Naive thymus-derived CD8-positive, alpha-beta T cell (primary cell): Measurements from ENCODE around the gene KSR2. TPM values are rescaled to one million over a fixed set of nuclear protein-coding genes. Genes with fewer than 3 reads are reported as not detected.
"Not testable (repeated sequence)": the region's sequence is repeated elsewhere in the genome, so short reads cannot be mapped to it uniquely, and the experiment has no call there.

ENCODE experiments used
- ATAC-seq, 2 donors: fragments of 150-1000 bp; cut with Tn5 transposase in 1 of 2; sonication (Bioruptor Pico), chemical (Tn5 transposase) in 1 of 2; 1 replicate in 1 of 2; 2 replicates in 1 of 2; pipeline ENCODE4 v1.10.0; 2021; ENCODE audit warnings: mild to moderate bottlenecking in 2 of 2, moderate library complexity in 2 of 2
- POLR2A ChIA-PET: fragments of 350-600 bp; sonication (Branson Sonifier 250); formaldehyde crosslinking; loops from one replicate; lab custom pipeline; 2021; ENCODE audit warnings: antibody characterized with exemption; lab: Charles Lee
- DNase-seq, 10 donors: peaks; one replicate each; pipeline versions ENCODE4 v3.0.0 to v3.0.0-alpha.2; 2020 to 2022
- H3K27ac Mint-ChIP-seq, 10 donors: one replicate each; pipeline ENCODE4 v1.8.0; 2020 to 2022; ENCODE audit warnings: mild to moderate bottlenecking in 10 of 10, mixed read lengths in 10 of 10, moderate library complexity in 4 of 10, inconsistent platforms in 1 of 10
- H3K27me3 Mint-ChIP-seq, 5 donors: one replicate each; pipeline ENCODE4 v1.8.0; 2021 to 2022; ENCODE audit warnings: mixed read lengths in 5 of 5
- H3K36me3 Mint-ChIP-seq, 3 donors: one replicate each; pipeline ENCODE4 v1.8.0; 2020 to 2022; ENCODE audit warnings: mixed read lengths in 3 of 3, mild to moderate bottlenecking in 2 of 3, inconsistent platforms in 1 of 3
- H3K4me1 Mint-ChIP-seq, 4 donors: one replicate each; pipeline ENCODE4 v1.8.0; 2021 to 2022; ENCODE audit warnings: mixed read lengths in 4 of 4
- H3K4me3 Mint-ChIP-seq, 10 donors: one replicate each; pipeline ENCODE4 v1.8.0; 2020 to 2022; ENCODE audit warnings: mild to moderate bottlenecking in 10 of 10, mixed read lengths in 10 of 10, moderate library complexity in 6 of 10, inconsistent platforms in 1 of 10
- H3K9me3 Mint-ChIP-seq, 9 donors: one replicate each; pipeline ENCODE4 v1.8.0; 2020 to 2022; ENCODE audit warnings: mixed read lengths in 9 of 9, mild to moderate bottlenecking in 3 of 9, inconsistent platforms in 1 of 9, moderate library complexity in 1 of 9
- polyA plus RNA-seq, 3 donors: library from polyadenylated mRNA; unstranded; fragments of 300-500 nt; fragmentation: Illumina TruSeq; gene quantifications; one replicate each; pipeline ENCODE4 v1.2.3, GENCODE V29; 2021
- total RNA-seq, 8 experiments: library from RNA in 2 of 8; stranded (reverse) in 2 of 8; gene quantifications; one replicate each; pipeline ENCODE4 v1.2.3 and lab custom pipeline; 2021 to 2026

The KSR2 gene
- total and polyA plus RNA-seq, 5 experiments from 2014 or later, result not detected

DNA sequence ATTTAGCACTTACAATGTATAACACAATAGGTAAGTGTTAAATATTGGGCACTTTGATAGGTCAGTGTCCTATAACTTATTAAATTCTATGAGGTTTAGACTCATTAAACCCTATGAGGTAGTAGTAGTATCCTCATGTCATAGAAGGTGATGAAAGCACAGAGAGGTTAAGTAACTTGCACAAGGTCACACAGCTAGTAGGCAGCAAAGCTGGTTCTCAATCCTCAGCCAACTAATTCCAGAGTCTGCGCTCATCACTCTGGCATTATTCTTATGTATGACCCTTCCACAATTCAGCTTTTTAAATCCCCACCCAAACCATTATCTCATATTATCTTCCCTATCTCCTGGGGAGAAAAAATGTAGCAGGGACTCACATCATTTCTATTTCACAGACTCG is 141.1 kb downstream of the KSR2 start:
- H3K4me3 Mint-ChIP-seq, result no peak overlapping the region

GRCh38 chr12:117825827-117826226 is 143.0 kb downstream of the KSR2 start:
- peaks cover 0 to 27% (median 15%) of the 10 kb centered on the region in 9 donors for H3K9me3 Mint-ChIP-seq
- H3K27me3 Mint-ChIP-seq, result peaks cover 4 to 16% (median 8%) of the 10 kb centered on the region in 5 donors
- POLR2A ChIA-PET, result no interaction called here
- ATAC-seq, result no peak
- no peak for DNase-seq
- no peak overlapping the region for H3K4me3 Mint-ChIP-seq
- H3K27ac Mint-ChIP-seq, result no peak overlapping the region
- H3K36me3 Mint-ChIP-seq, result peaks cover 0 to 8% (median 0%) of the 10 kb centered on the region in 3 donors
- H3K4me1 Mint-ChIP-seq, result no peaks in the 10 kb centered on the region

More for the DNA sequence above, 141.1 kb downstream of the KSR2 start:
- H3K9me3 Mint-ChIP-seq, result peaks cover 0 to 32% (median 16%) of the 10 kb centered on the region in 9 donors
- peaks cover 2 to 14% (median 8%) of the 10 kb centered on the region in 5 donors for H3K27me3 Mint-ChIP-seq
- POLR2A ChIA-PET, result no interaction called here
- no peak overlapping the region for H3K27ac Mint-ChIP-seq
- ATAC-seq (no peak), DNase-seq (no peak)
- H3K36me3 Mint-ChIP-seq, result peaks cover 0 to 8% (median 0%) of the 10 kb centered on the region in 3 donors
- H3K4me1 Mint-ChIP-seq, result no peaks in the 10 kb centered on the region

- Mint-ChIP-seq H3K27me3 (peaks cover 4 to 28% (median 15%) of the 10 kb centered on the region in 5 donors), H3K9me3 (peaks cover 0 to 13% (median 0%) of the 10 kb centered on the region in 9 donors), H3K27ac (no peak overlapping the region), H3K36me3 (no peaks in the 10 kb centered on the region), H3K4me3 (no peak overlapping the region), H3K4me1 (no peaks in the 10 kb centered on the region)
- POLR2A ChIA-PET, result no interaction called here
- ATAC-seq, result no peak
- no peak for DNase-seq
Observed at GRCh38 chr12:117821480-117822175, 147.2 kb downstream of the KSR2 start.

DNA sequence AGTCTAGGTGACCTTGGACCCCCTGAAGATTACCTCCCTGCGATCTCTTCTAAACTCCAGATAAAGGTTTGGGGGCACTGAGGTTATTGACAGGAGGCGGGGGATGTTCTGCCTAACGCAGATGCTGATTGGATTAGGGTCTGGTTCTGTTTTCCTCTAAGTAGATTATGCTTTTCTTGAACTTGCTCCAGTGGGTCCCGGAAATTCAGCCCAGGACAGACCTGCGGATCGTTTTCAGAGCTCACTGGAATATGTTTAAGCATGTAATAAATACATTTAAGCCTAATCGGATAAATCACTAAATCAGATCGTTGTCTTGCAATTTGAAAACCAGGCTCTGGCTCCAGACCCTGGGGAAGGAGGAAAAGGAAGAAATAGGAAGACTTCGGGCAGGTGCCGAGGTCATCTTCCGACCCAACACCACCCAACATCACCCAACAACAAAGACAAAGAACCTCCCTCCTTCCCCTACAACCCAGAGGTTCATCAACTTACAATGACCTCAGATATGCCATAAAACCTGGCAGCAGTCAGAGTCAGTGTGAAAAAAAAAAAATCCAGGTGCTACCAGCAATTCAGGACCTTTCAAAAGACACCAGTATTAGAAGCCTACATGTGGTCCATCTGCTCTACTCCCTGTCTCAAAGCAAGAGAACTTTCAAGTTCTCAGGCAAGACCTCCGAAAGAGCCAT is 148.4 kb downstream of the KSR2 start:
- Mint-ChIP-seq H3K27ac (no peak overlapping the region), H3K4me1 (no peaks in the 10 kb centered on the region), H3K9me3 (peaks cover 0 to 13% (median 3%) of the 10 kb centered on the region in 9 donors), H3K27me3 (peaks cover 5 to 28% (median 15%) of the 10 kb centered on the region in 5 donors), H3K4me3 (no peak overlapping the region), H3K36me3 (no peaks in the 10 kb centered on the region)
- POLR2A ChIA-PET, result no interaction called here
- ATAC-seq (no peak), DNase-seq (no peak)

GRCh38 chr12:117819160-117819559 is 149.6 kb downstream of the KSR2 start:
- POLR2A ChIA-PET, result no interaction called here
- Mint-ChIP-seq H3K36me3 (no peaks in the 10 kb centered on the region), H3K9me3 (peaks cover 0 to 15% (median 4%) of the 10 kb centered on the region in 9 donors), H3K27me3 (peaks cover 5 to 28% (median 12%) of the 10 kb centered on the region in 5 donors), H3K4me1 (no peaks in the 10 kb centered on the region), H3K4me3 (no peak overlapping the region), H3K27ac (no peak overlapping the region)
- ATAC-seq (no peak), DNase-seq (no peak)

DNA sequence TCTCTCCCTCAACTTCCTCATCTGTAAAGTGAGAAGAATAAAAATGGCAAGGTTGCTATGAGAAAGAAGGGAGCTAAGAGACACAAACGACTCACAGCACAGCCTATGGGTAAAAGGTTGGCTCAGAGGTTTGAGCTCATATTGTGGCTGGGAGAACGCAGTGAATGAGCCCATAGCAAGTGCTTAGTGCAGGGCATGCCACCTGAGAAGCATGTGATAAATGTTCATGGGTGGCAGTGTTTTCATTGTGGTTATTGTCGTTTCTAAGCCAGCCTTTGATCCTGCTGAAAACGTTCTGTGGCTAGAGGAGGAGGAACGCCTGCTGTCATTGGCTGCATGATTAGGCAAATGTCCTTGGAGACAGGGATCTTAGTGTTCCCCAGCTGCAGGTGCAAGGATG is 150.4 kb downstream of the KSR2 start:
- ATAC-seq, result no peak
- POLR2A ChIA-PET, result no interaction called here
- no peak overlapping the region for H3K4me3 Mint-ChIP-seq

DNA sequence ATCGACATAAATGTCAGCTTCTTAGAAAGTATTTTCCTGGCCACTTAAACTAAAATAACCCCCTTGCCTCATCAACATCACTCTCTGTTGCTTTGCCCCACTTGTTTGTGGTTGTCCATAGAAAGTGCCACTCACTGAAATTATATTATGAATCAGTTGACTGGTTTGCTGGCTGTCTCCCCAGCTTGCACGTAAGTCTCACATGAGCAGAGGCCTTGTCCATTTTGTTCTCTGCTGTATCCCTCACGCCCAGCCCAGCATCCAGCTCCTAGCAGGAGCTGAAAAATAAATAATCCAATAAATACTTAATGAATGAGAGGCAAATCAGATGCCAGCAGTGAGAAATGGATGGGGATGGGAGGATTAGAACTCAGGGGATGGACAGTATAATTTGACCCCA is 159.3 kb downstream of the KSR2 start:
- Mint-ChIP-seq H3K4me1 (no peaks in the 10 kb centered on the region), H3K36me3 (no peaks in the 10 kb centered on the region), H3K9me3 (peaks cover 0 to 4% (median 0%) of the 10 kb centered on the region in 9 donors), H3K27ac (no peak overlapping the region), H3K27me3 (peaks cover 16 to 41% (median 23%) of the 10 kb centered on the region in 5 donors), H3K4me3 (no peak overlapping the region)
- DNase-seq, result no peak
- POLR2A ChIA-PET, result no interaction called here
- ATAC-seq, result no peak

More for the DNA sequence above, 150.4 kb downstream of the KSR2 start:
- no peaks in the 10 kb centered on the region for H3K4me1 Mint-ChIP-seq
- peaks cover 0 to 15% (median 4%) of the 10 kb centered on the region in 9 donors for H3K9me3 Mint-ChIP-seq
- H3K36me3 Mint-ChIP-seq, result no peaks in the 10 kb centered on the region
- H3K27me3 Mint-ChIP-seq, result peaks cover 5 to 28% (median 12%) of the 10 kb centered on the region in 5 donors
- peak overlapping the region in 1 of 10 donors; percentile 6 for H3K27ac Mint-ChIP-seq
- no peak for DNase-seq

DNA sequence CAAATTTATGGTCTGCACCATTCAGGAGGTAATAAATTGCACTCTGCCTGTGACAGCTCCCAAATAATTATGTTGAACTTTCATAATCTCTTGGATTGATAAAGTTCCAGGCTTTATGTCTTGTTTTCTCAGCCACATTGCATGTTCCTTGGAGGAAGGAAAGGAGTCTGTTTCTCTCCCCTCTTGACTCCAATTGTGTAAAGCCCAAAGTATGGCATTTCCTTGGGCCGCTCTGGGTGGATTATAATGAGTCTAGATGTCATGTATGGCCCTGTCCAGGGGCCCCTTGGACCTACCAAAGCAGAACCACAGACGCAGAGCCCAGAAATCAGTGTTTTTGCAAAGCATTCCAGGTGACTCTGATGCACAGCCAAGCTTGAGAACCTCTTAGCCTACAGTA is 160.8 kb downstream of the KSR2 start:
- peaks cover 16 to 41% (median 20%) of the 10 kb centered on the region in 5 donors for H3K27me3 Mint-ChIP-seq
- no peak for ATAC-seq
- H3K4me3 Mint-ChIP-seq, result no peak overlapping the region
- H3K27ac Mint-ChIP-seq, result no peak overlapping the region
- POLR2A ChIA-PET, result no interaction called here
- H3K36me3 Mint-ChIP-seq, result no peaks in the 10 kb centered on the region
- H3K4me1 Mint-ChIP-seq, result no peaks in the 10 kb centered on the region
- peaks cover 0 to 4% (median 0%) of the 10 kb centered on the region in 9 donors for H3K9me3 Mint-ChIP-seq
- DNase-seq, result no peak

GRCh38 chr12:117807355-117807754 is 161.4 kb downstream of the KSR2 start:
- Mint-ChIP-seq H3K4me1 (no peaks in the 10 kb centered on the region), H3K27ac (no peak overlapping the region), H3K4me3 (no peak overlapping the region), H3K9me3 (peaks cover 0 to 4% (median 0%) of the 10 kb centered on the region in 9 donors), H3K27me3 (peaks cover 16 to 41% (median 18%) of the 10 kb centered on the region in 5 donors), H3K36me3 (no peaks in the 10 kb centered on the region)
- ATAC-seq (no peak), DNase-seq (no peak)
- POLR2A ChIA-PET, result no interaction called here

- H3K4me3 Mint-ChIP-seq, result no peak overlapping the region
- no peak overlapping the region for H3K27ac Mint-ChIP-seq
- H3K4me1 Mint-ChIP-seq, result no peaks in the 10 kb centered on the region
- peaks cover 0 to 4% (median 0%) of the 10 kb centered on the region in 9 donors for H3K9me3 Mint-ChIP-seq
- no peaks in the 10 kb centered on the region for H3K36me3 Mint-ChIP-seq
- peaks cover 12 to 49% (median 18%) of the 10 kb centered on the region in 5 donors for H3K27me3 Mint-ChIP-seq
- ATAC-seq (no peak), DNase-seq (no peak)
- POLR2A ChIA-PET, result no interaction called here
Observed at GRCh38 chr12:117805865-117806264, 162.9 kb downstream of the KSR2 start.

DNA sequence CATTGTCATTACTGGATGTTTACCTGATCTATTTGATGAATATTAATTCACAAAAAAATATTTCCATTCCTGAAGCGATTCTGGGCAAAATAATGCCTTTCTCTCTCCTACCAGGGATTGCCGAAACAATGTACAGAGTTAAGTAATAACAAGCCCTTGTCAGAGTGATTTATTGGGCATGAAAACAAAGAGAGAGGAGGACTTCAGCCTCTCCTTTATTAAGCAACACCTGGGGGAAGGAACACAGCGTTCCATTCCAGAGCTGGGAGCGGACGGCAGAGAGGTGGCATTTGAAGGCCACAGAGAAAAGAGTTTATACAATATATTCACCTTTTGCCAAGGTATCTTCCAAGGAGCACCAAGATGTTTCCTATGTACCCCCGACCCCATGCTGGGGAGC is 165.8 kb downstream of the KSR2 start:
- H3K36me3 Mint-ChIP-seq, result no peaks in the 10 kb centered on the region
- POLR2A ChIA-PET, result no interaction called here
- peaks cover 0 to 21% (median 5%) of the 10 kb centered on the region in 5 donors for H3K27me3 Mint-ChIP-seq
- DNase-seq (no peak), ATAC-seq (no peak)
- no peak overlapping the region for H3K27ac Mint-ChIP-seq
- H3K4me3 Mint-ChIP-seq, result no peak overlapping the region
- H3K4me1 Mint-ChIP-seq, result no peaks in the 10 kb centered on the region
- peaks cover 0 to 9% (median 6%) of the 10 kb centered on the region in 9 donors for H3K9me3 Mint-ChIP-seq

- H3K27ac Mint-ChIP-seq, H3K4me3 Mint-ChIP-seq, ATAC-seq, POLR2A ChIA-PET, H3K36me3 Mint-ChIP-seq, DNase-seq, H3K4me1 Mint-ChIP-seq: not testable (repeated sequence)
- H3K27me3 Mint-ChIP-seq, result peaks cover 0 to 20% (median 3%) of the 10 kb centered on the region in 5 donors
- H3K9me3 Mint-ChIP-seq, result peaks cover 2 to 15% (median 6%) of the 10 kb centered on the region in 9 donors
Observed at GRCh38 chr12:117800711-117801110, 168.1 kb downstream of the KSR2 start.

DNA sequence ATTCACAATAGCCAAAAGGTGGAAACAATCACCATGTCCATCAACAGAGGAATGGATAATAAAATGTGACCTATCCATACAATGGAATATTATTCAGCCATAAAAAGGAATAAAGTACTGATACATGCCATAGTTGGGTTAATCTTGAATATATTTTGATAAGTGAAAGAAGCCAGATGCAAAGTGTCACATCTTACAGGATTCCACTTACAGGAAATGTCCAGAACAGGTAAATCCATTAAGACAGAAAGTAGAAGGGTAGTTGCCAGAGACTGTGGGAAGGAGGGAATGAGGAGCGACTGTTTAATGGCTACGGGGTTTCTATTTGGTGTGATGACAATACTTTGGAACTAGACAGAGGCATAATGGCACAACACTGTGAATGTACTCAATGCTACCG is 171.6 kb downstream of the KSR2 start:
- POLR2A ChIA-PET, result no interaction called here
- Mint-ChIP-seq H3K9me3 (peaks cover 2 to 13% (median 6%) of the 10 kb centered on the region in 9 donors), H3K27me3 (peaks cover 0 to 11% (median 6%) of the 10 kb centered on the region in 5 donors), H3K4me1 (no peaks in the 10 kb centered on the region), H3K36me3 (peaks cover 0 to 4% (median 0%) of the 10 kb centered on the region in 3 donors), H3K4me3 (no peak overlapping the region), H3K27ac (peak overlapping the region in 1 of 10 donors; percentile 32)
- no peak for ATAC-seq
- no peak for DNase-seq
